LNCAP (cell line): Measurements from ENCODE around the gene GRIA3.

Source experiments
- TF ChIP-seq, protein P1 (sequence below): fragments of 450-650 bp; IDR thresholded peaks from 2 replicates; pipeline ENCODE4 v1.5.1; 2017; ENCODE audit warnings: mild to moderate bottlenecking

GRIA3 gene

DNA sequence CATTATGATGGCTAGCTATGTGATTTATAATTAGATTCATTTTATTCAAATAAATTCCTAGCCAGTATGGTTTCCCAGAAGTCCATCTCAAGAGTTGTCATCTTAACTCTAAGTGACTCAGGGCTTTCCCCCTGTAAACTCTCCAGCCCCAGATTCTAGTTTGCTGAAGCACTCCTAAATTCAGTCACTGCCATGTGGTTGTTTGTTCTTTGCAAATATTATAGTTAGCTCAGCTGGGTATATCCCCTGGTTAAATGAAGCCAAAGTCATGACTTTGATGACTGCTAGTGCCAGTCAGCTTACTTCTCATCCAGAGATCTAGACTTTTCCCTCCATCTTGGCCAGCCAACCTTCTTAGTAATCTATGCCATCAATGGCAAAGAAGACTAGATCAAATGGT lies 126.0 kb downstream of the GRIA3 start:
- TF ChIP-seq, protein P1, sequence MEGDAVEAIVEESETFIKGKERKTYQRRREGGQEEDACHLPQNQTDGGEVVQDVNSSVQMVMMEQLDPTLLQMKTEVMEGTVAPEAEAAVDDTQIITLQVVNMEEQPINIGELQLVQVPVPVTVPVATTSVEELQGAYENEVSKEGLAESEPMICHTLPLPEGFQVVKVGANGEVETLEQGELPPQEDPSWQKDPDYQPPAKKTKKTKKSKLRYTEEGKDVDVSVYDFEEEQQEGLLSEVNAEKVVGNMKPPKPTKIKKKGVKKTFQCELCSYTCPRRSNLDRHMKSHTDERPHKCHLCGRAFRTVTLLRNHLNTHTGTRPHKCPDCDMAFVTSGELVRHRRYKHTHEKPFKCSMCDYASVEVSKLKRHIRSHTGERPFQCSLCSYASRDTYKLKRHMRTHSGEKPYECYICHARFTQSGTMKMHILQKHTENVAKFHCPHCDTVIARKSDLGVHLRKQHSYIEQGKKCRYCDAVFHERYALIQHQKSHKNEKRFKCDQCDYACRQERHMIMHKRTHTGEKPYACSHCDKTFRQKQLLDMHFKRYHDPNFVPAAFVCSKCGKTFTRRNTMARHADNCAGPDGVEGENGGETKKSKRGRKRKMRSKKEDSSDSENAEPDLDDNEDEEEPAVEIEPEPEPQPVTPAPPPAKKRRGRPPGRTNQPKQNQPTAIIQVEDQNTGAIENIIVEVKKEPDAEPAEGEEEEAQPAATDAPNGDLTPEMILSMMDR = no peak

DNA sequence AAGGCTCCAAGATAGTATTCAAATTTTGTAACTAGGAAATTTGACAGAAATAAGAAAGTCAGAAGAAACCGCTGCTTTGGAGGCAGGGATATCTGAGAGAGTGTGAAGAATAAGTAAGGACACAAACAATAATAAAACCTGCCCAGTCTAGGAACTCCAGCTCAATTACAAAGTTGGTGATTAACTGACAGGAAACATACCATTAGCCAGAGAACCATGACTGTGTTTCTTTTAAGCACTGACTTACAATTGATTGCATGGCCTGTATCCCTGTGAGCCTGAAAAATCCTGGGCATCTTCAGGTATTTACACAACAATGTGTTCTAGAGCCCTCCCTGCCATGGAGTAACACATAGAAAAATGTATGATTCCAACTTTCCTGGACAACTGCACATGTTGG lies 127.4 kb downstream of the GRIA3 start:
- TF ChIP-seq, protein P1 = no peak

DNA sequence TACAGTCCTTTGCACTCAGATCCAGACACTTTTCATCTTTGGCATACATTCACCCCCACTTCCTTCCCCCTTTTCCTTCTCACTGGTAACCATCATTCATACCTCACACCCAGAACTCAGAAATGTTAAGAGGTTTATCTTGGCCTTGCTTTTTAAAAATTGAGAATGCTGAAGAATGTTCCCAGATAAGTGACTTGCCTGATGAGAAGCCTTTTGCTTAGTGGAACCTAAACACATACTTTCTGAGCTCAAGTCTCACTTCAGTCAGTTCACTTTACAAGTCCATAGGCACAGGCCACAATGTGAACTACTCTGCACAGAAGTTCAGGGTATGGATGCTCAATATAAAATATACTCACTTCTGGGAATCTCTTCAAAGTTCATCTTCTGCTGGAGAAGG lies 129.4 kb downstream of the GRIA3 start:
- TF ChIP-seq, protein P1 = no peak

DNA sequence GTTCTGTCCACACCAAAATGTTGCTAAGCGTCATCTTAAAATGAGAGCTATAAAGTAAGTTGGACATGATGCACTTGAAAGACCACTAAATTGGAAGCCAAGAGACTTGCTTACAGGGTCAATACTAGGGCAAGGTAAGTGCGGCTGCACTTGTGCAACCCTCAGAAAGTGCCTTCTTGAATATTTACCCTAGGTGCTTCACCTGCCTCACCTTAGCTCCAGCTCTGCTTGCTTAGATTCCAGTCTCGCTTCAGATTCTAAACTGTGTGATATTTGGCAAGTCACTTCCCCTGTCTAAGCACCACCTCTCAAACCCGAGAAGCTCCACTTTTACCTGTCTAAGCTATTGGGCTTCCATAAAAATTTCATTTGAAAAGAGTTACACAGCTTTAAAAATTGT lies 136.5 kb downstream of the GRIA3 start:
- TF ChIP-seq, protein P1 = no peak

DNA sequence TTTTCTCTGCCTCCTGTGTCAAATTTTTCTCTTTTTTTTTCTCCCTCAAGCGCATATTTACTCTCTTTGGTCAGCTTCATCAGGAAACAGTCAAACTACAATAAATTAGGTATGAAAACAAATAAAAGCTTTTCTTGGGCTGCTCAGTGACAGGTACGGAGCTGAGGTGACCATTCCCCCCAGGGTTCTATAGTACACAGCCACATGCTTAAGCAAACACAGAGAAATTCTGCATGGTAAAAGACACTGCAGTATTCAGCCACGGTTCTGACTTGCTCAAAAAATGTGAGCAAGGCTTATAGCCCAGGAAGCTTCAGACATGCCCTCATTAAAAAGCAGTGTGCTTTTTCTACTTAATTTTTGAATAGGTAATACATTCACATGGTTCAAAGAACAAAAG lies 138.5 kb downstream of the GRIA3 start:
- TF ChIP-seq, protein P1 = no peak

DNA sequence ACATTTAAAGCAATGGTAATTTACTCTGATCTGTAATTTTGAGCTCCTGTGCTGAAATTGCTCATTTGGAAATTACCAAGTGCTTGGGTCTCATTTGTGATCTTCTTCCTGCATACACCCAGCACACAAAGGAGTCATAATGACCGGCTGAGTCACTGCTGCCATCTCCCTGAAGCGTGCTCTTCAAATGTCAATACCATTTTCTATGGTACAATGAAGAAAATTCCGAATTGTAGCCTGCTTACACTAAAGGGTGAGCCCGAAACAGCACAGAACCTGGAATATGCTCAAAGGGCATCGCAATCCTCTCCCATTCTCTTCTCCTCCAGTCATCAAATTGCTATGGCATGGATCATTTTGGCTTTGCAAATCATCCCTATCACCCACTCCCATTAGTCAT lies 140.5 kb downstream of the GRIA3 start:
- TF ChIP-seq, protein P1 = no peak

DNA sequence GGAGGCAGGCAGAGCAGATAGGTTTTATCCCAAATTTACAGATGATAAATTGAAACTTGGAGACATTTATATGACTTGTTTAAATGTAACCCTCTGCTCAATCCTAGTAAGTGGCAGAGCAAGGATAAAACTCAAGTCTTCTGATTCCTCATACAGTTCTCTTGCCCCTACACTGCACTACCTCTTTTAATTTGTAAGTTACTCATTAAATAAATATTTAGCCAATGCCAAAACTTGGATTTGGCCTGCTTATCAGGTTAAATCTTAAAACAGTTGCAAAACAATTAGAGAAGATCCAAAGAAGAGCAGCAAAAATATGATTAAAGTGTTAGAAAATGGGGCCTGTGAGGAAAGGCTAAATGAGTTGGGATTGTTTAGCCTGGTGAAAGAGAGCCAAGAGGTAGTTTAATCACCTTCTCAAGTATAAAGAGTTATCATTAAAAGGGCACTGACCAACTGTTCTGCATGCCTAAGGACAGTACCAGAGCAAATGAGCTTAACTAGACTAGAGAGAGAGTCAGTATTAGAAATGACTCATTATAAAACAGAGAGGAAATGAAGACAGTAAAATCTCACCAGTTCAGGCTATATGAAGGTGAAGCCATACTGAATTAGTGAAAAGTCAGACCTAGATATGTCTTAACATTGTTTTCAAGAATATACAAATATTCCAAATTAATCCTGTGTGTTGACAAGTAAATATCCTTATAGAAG lies 146.3 kb downstream of the GRIA3 start:
- TF ChIP-seq, protein P1 = no peak

DNA sequence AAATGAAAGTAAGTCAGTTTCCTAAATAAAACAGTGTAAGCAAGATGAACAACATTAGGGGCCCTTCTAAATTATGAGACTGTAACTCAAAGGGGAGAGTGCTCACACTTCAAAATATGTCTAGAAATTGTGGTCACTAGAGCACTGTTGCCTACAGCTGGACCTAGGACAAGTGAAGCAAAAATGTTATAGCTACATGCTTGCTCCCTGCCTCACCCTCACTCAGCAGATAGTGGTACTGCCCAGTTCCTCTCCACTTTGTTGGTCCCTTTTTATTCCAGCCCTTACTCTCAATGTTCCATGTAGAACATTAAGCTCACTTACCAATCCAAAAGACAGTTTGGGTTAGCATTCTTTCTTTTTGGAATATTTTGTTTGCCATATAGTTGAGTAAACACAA lies 147.3 kb downstream of the GRIA3 start:
- TF ChIP-seq, protein P1 = no peak
